SK-N-SH (cell line): ENCODE data around the gene PAFAH1B1.

Source experiments
- POLR2AphosphoS5 ChIP-seq: IDR thresholded peaks from 2 replicates; pipeline ENCODE4 v1.6.1; 2012; ENCODE audit warnings: low read depth, low read length
- RCOR1 ChIP-seq: fragments of 150-350 bp; IDR thresholded peaks from 2 replicates; pipeline ENCODE4 v1.6.1; 2017; ENCODE audit warnings: antibody characterized with exemption, low read length
- TF ChIP-seq, protein P1 (sequence below): fragments of 150-350 bp; IDR thresholded peaks from 2 replicates; pipeline ENCODE4 v1.6.1; 2016; ENCODE audit warnings: mild to moderate bottlenecking, low read depth, low read length
- TF ChIP-seq, protein P2 (sequence below): fragments of 200-600 bp; sonication (generic); IDR thresholded peaks from 2 replicates; pipeline ENCODE4 v1.6.1; 2017; ENCODE audit warnings: antibody characterized with exemption, mild to moderate bottlenecking, moderate library complexity
- TF ChIP-seq, protein P3 (sequence below): IDR thresholded peaks from 2 replicates; pipeline ENCODE4 v1.4.0; 2012; ENCODE audit warnings: low read depth

DNA sequence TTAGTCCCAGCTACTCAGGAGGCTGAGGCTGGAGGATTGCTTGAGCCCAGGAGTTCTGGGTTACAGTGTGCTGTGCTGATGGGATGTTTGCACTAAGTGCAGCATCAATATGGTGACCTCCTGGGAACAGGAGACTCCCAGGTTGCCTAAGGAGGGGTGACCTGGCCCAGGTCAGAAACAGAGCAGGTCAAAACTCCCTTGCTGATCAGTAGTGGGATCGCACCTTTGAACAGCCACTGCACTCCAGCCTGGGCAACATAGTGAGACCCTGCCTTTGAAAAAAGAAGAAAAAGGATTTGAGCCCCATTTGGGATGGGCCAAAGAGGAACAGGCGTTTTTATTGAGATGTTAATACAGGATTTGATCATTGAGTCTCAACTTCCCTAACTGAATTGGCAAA lies 87.5 kb downstream of the PAFAH1B1 start:
- TF ChIP-seq, protein P1, sequence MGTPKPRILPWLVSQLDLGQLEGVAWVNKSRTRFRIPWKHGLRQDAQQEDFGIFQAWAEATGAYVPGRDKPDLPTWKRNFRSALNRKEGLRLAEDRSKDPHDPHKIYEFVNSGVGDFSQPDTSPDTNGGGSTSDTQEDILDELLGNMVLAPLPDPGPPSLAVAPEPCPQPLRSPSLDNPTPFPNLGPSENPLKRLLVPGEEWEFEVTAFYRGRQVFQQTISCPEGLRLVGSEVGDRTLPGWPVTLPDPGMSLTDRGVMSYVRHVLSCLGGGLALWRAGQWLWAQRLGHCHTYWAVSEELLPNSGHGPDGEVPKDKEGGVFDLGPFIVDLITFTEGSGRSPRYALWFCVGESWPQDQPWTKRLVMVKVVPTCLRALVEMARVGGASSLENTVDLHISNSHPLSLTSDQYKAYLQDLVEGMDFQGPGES, result no peak
- TF ChIP-seq, protein P2, sequence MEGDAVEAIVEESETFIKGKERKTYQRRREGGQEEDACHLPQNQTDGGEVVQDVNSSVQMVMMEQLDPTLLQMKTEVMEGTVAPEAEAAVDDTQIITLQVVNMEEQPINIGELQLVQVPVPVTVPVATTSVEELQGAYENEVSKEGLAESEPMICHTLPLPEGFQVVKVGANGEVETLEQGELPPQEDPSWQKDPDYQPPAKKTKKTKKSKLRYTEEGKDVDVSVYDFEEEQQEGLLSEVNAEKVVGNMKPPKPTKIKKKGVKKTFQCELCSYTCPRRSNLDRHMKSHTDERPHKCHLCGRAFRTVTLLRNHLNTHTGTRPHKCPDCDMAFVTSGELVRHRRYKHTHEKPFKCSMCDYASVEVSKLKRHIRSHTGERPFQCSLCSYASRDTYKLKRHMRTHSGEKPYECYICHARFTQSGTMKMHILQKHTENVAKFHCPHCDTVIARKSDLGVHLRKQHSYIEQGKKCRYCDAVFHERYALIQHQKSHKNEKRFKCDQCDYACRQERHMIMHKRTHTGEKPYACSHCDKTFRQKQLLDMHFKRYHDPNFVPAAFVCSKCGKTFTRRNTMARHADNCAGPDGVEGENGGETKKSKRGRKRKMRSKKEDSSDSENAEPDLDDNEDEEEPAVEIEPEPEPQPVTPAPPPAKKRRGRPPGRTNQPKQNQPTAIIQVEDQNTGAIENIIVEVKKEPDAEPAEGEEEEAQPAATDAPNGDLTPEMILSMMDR, result no peak
- TF ChIP-seq, protein P3, sequence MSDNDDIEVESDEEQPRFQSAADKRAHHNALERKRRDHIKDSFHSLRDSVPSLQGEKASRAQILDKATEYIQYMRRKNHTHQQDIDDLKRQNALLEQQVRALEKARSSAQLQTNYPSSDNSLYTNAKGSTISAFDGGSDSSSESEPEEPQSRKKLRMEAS, result no peak
- TF ChIP-seq POLR2AphosphoS5 (no peak), RCOR1 (no peak)
